GM19372 (cell line): ENCODE measurements around the gene SLC34A3.

ENCODE experiments used
- ATAC-seq: cut with Tn5 transposase; IDR thresholded peaks from one replicate; pipeline ENCODE4 v1.9.1; 2021; ENCODE audit warnings: mild to moderate bottlenecking, low read depth, moderate library complexity; ENCODE audit not compliant: unreplicated experiment

The SLC34A3 gene

GRCh38 chr9:137230705-137231371 is at the start of gene SLC34A3:
SLC34A3 (plus strand) TSS chr9:137230901; CDS start chr9:137231703, 802 bp downstream.
- no peak for ATAC-seq

DNA sequence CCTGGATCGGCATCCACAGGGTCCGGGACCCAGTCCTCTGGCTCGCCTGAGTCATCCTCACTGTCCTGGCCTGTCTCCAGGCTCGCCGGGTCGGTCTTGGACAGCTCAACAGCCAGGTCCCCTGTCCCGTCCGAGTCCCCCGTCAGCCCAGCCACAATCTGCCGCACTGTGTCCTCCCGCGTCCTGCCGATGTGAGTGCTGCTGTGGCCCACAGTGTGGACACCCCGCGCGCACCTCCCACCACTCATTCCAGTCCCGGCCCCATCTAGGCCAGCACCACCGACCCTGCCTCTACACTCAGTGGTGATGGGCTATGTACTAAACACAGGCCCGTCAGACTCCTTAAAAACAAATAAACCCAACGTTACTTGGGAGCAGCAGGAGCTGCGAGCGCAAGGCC is 49.0 kb upstream of the SLC34A3 start:
- ATAC-seq = no peak

GRCh38 chr9:137182836-137183235 is 47.9 kb upstream of the SLC34A3 start:
- no peak for ATAC-seq

- ATAC-seq = no peak
These were observed 46.6 kb upstream of the SLC34A3 start for GRCh38 chr9:137183980-137184595.

DNA sequence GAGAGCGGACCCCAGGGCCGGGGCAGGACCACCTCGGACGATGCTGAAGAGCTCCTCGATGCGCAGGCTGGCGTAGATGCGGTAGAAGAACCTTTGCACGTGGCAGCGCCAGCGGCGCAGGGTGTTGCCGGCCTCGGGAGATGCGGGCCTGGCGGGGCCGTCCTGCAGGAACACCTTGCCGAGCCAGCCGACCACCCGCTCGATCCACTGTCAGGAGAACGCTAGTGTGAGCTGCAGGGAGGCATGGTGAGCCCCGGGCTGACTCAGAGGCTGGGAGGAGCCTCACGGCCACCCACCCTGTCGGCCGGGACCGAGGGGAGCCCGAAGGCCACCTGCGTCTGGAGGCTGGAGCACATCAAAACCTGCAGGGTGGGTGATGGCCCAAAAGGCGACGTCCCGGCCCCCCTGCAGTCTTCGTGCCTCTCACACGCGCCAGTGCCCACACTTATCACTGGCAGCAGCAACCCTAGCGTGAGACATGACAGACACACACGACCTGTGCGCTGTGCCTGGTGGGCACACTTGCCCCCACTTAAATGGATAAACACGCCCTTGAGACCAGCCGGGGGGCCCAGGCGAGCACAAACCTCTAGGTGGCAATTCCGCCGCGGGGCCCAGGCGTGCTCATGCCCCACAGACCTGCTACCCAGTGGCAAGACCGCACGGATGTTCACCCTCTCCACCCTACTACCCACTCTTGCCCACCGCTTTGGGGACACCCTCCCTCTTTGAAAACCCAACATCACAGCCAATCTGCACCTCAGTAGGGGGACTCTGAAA is 45.6 kb upstream of the SLC34A3 start:
- no peak for ATAC-seq

DNA sequence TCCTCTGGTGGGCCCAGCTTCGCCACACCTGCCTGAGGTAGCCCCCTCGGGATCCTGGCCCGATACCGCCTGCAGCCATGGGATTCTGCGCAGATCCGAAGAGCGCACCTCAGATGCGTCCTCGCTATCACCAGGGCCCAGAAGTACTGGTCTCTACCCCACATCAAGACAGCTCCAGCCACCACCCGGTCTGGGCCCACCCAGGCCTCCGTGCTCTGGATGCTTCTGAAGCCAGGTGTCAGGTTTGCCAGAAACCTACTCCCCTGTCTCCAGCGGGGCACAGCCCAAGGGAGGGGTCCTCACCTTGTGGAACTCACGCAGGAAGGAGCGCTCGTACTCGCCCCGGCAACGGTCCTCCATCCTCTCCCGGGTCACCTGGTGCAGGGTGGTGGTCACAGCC is 44.8 kb upstream of the SLC34A3 start:
- no peak for ATAC-seq

- no peak for ATAC-seq
These were observed 44.3 kb upstream of the SLC34A3 start for GRCh38 chr9:137186385-137186784.

DNA sequence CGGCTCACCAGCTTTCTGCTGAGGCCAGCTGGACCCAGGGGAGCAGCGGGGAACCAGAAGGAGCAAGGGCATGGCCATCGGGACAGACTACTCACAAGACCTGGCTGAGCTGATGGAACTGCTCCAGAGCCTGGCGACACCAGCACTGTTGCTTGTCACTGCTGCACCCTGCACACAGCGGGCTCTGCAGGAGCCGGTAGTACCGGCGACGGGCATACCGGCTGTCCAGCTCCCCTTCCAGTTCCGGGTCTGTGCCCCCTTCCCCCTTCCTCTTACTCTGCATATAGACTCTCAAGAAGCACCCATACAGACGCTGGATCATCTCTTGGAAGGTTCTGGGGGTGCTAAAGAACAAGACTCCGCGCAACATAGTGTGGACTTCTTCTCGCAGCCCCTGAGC is 43.3 kb upstream of the SLC34A3 start:
- no peak for ATAC-seq

DNA sequence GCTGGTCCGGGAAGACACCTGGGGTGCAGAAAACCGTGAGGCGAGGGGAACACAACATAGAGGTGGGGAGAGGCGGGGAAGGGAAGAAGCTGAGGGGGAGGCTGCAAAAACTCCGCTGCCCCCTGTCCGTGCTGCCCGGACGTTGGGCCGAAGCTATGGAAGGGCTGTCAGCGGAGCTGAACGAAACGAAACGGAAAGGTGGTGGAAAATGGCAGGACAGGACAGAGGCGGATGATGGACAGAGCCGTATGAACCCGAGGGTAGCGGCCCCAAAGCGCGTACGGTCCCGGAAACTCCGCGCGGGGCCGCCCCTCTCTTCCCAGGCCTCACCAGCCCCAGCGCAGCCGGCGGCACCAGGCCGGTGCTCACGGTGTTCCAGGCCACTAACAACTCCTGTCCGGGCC is 42.6 kb upstream of the SLC34A3 start:
- ATAC-seq = no peak

GRCh38 chr9:137188490-137189296 is 42.0 kb upstream of the SLC34A3 start, which contains the start of the genes ANAPC2 and SSNA1:
ANAPC2 (minus strand) TSS chr9:137188560; CDS start chr9:137188532, 28 bp downstream.
SSNA1 (plus strand) TSS chr9:137188676; CDS start chr9:137188727, 51 bp downstream.
- peak; percentile 82 for ATAC-seq

GRCh38 chr9:137189297-137190295 is 41.1 kb upstream of the SLC34A3 start:
- ATAC-seq = no peak

GRCh38 chr9:137190315-137190856 is 40.3 kb upstream of the SLC34A3 start:
- ATAC-seq = no peak

DNA sequence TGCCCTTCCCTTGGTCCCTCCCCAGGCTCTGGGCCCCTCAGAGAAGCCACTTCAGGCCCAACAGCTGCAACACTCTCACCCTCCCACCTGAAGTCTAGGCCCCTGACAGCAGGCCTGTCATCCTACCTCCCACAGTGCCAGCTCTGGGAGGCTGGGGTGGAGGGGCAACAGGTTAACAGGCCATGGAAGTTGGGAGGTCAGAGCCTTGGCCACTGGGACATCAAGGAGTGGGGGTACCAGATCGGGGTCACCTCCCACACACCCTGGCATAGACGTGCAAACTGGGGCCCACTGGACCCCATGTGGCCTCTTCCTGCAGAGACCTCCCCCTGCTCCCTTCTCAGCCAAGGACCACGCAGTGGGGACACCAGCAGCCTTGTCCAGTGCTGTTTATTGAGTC is 39.5 kb upstream of the SLC34A3 start:
- ATAC-seq = no peak

DNA sequence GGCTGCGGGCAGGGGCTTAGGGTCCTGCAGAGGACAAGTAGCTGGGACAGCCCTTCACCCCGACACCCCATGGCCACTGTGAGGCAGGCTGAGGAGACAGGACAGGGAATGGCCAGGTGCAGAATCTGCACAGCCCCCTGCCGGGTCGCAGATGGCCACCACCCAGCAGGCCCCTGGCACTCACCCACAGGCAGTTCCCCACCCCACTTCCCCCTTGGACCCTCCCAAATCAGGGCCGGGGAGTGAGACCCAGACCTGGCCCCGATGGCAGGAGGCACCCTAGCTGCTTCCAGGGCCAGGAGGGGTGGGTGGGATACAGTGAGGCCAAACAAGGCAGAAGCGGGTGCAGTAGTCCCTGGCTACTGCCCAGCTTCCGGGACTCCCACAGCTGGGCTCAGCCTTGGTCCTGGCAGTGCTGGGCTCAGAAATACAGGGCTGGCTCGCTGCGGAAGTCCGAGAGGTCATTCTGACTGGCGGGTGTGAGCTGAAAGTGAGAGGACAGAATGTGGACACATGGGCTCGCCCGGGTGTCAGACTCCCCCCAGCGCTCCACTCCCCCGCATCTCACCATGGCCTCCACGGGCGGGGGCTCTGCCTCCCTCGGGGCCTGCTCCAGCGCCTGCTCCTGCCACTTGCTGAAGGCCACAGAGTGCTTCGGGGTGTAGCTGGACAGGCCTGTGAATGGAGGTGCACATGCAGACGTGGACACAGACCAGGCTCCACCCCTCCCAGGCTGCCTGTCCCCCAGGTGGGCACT is 38.8 kb upstream of the SLC34A3 start:
- no peak for ATAC-seq

GRCh38 chr9:137192448-137192780 is 38.3 kb upstream of the SLC34A3 start:
- ATAC-seq = no peak

DNA sequence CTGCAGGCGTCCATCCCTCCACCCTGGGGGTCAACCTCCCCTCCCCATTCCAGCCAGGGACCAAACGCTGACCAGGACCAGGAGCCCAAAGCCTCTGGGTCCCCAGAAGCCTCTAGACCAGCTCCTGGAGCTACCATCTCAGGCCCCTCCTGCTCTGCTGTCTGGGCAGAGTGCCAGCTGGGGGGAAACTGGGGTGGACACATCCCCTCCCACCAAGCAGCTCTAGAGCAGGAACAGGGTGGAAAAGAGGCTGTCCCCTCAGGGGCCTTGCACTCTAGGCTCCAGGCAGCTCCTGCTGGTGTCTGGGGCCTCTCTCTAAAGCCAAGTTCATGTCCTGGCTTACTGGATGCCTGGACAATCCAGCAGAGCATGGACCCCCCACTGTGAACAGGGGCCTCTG is 37.8 kb upstream of the SLC34A3 start:
- ATAC-seq = no peak

DNA sequence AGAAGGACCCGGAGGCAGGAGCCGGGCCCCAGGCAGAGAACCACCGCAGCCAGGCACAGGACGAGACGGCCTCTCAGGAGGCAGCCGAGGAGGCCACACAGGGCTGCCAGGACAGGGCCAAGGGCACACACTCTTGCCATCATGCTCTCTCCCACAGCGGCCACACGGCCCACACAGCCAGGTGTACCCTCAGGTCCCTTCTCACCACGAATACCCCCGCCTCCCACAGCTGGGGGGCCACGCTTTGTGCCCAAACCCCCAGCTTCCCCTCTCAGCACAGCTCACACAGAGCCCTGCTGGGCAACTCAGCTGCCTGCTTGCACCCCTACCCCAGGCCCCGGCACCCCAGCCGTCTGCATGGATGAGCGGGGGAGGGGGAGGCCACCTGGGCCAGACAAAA is 36.9 kb upstream of the SLC34A3 start:
- no peak for ATAC-seq

DNA sequence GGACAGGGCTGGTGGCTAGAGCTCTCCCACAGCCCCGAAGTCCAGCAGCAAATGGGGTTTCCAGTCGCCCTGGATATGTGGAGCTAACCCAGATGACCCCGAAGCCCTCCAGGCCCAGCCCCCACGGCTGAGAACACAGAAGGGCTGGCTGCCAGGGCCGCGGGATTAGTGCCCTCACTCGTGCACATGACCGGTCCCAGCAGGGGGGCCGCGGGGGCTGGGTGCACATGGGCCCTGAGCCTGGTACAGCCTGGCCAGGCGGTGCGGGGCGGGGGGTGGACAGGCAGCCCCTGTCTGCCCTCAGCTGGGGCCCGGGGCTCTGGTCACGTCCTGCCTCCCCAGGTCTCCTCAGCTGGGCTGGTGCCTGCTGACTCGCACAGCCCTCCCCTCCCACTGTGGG is 36.3 kb upstream of the SLC34A3 start:
- no peak for ATAC-seq

GRCh38 chr9:137194909-137195308 is 35.8 kb upstream of the SLC34A3 start:
- no peak for ATAC-seq
